PC-3 (cell line): ENCODE results near the gene TMEM196. TPM values are rescaled to one million over a fixed set of nuclear protein-coding genes. Genes with fewer than 3 reads are reported as not detected.
"Not testable (repeated sequence)": the region's sequence is repeated elsewhere in the genome, so short reads cannot be mapped to it uniquely, and the experiment has no call there.

Source experiments
- ATAC-seq: fragments of 200-7000 bp; cut with Tn5 transposase; 2 replicates; pipeline ENCODE4 v1.9.1; 2020; ENCODE audit warnings: mild to moderate bottlenecking, moderate library complexity
- BruUV-seq: library from RNA; stranded (reverse); fragments of 400-500 nt; replicated peaks from 2 replicates; lab custom pipeline; 2021; lab: Mats Ljungman, UMichigan
- CTCF ChIA-PET: fragments of 300-600 bp; sonication (Branson Sonifier 250); formaldehyde crosslinking; loops from one replicate; lab custom pipeline; 2022; ENCODE audit warnings: antibody characterized with exemption; lab: Charles Lee
- POLR2A ChIA-PET: fragments of 300-600 bp; sonication (Branson Sonifier 250); formaldehyde crosslinking; loops from one replicate; lab custom pipeline; 2022; ENCODE audit warnings: antibody characterized with exemption; ENCODE audit not compliant: unreplicated experiment; lab: Charles Lee
- DNase-seq: peaks from one replicate; pipeline ENCODE4 v3.0.0-alpha.2; 2015
- H2AFZ ChIP-seq: fragments of 300-600 bp; sonication (generic); 2 replicates; pipeline ENCODE4 v1.6.0; 2016; ENCODE audit warnings: antibody characterized with exemption, low read length
- H3F3A ChIP-seq: fragments of 300-600 bp; sonication (generic); one replicate; pipeline ENCODE4 v1.6.0; 2017; ENCODE audit warnings: antibody characterized with exemption, low read length, control low read depth, mild to moderate bottlenecking; ENCODE audit not compliant: unreplicated experiment
- H3K27ac ChIP-seq: fragments of 300-600 bp; sonication (generic); 2 replicates; pipeline ENCODE4 v1.5.1; 2016; ENCODE audit warnings: mild to moderate bottlenecking, low read length
- H3K27me3 ChIP-seq: fragments of 300-600 bp; sonication (generic); 2 replicates; pipeline ENCODE4 v1.6.1; 2016; ENCODE audit warnings: low read length, mixed read lengths
- H3K36me3 ChIP-seq: fragments of 300-600 bp; sonication (generic); 2 replicates; pipeline ENCODE4 v1.6.1; 2016; ENCODE audit warnings: low read depth, mixed run types, low read length, mixed read lengths
- H3K4me1 ChIP-seq: fragments of 300-600 bp; sonication (generic); 2 replicates; pipeline ENCODE4 v1.5.1; 2016; ENCODE audit warnings: low read length; ENCODE audit not compliant: insufficient read depth
- H3K4me2 ChIP-seq: fragments of 300-600 bp; sonication (generic); 2 replicates; pipeline ENCODE4 v1.6.0; 2016; ENCODE audit warnings: low read length
- H3K4me3 ChIP-seq: fragments of 300-600 bp; sonication (generic); 2 replicates; pipeline ENCODE4 v1.5.1; 2016; ENCODE audit warnings: mild to moderate bottlenecking, low read length, mixed read lengths
- H3K79me2 ChIP-seq: fragments of 300-600 bp; sonication (generic); 2 replicates; pipeline ENCODE4 v1.6.1; 2017; ENCODE audit warnings: low read length, mixed read lengths
- H3K9ac ChIP-seq: fragments of 300-600 bp; sonication (generic); 2 replicates; pipeline ENCODE4 v1.6.0; 2016; ENCODE audit warnings: mild to moderate bottlenecking, low read length
- H3K9me2 ChIP-seq: fragments of 300-600 bp; sonication (generic); replicated peaks from 2 replicates; pipeline ENCODE4 v1.6.1; 2016; ENCODE audit warnings: mixed run types, low read length, mixed read lengths
- H3K9me3 ChIP-seq: fragments of 300-600 bp; sonication (generic); 2 replicates; pipeline ENCODE4 v1.6.1; 2016; ENCODE audit warnings: low read length, mixed read lengths
- H4K20me1 ChIP-seq: fragments of 300-600 bp; sonication (generic); 2 replicates; pipeline ENCODE4 v1.6.1; 2016; ENCODE audit warnings: low read length, mixed read lengths
- CTCF ChIP-seq: fragments of 300-600 bp; sonication (generic); conservative IDR thresholded peaks from 2 replicates; pipeline ENCODE4 v1.5.1; 2017; ENCODE audit warnings: antibody characterized with exemption, low read depth, mild to moderate bottlenecking, low read length
- EZH2 ChIP-seq: fragments of 300-600 bp; sonication (generic); IDR thresholded peaks from one replicate; pipeline ENCODE4 v1.6.1; 2017; ENCODE audit warnings: antibody characterized with exemption, mild to moderate bottlenecking, low read length; ENCODE audit not compliant: unreplicated experiment
- EZH2phosphoT487 ChIP-seq: fragments of 300-600 bp; sonication (generic); IDR thresholded peaks from 2 replicates; pipeline ENCODE4 v1.6.1; 2018; ENCODE audit warnings: mild to moderate bottlenecking, antibody characterized with exemption, low read length, borderline replicate concordance
- intact Hi-C: fragments of 100-400 bp; cut with micrococcal nuclease; formaldehyde crosslinking; loops from 2 replicates; pipeline ENCODE4 v1.9.0; 2023
- total RNA-seq: library from RNA; depleted of rRNA; stranded (reverse); fragments of >200 nt; gene quantifications from 2 replicates; pipeline ENCODE4 v1.2.3, GENCODE V29; 2014

The TMEM196 gene
- total RNA-seq, 1 experiment from 2014 or later: not detected

GRCh38 chr7:19692111-19692828 lies 81.1 kb downstream of the TMEM196 start:
- Histone ChIP-seq H3K9me3 (no peaks in the 10 kb centered on the region), H3K9me2 (no peaks in the 10 kb centered on the region), H3K79me2 (no peaks in the 10 kb centered on the region), H3K36me3 (peaks cover under 1% of the 10 kb centered on the region; the same call in 1 of the 2 replicates), H2AFZ (no peak overlapping the region), H3F3A (no peaks in the 10 kb centered on the region), H3K4me1 (no peaks in the 10 kb centered on the region), H4K20me1 (no peaks in the 10 kb centered on the region), H3K27ac (no peak overlapping the region), H3K9ac (no peak overlapping the region), H3K4me3 (no peak overlapping the region), H3K27me3 (no peaks in the 10 kb centered on the region), H3K4me2 (no peak overlapping the region)
- ATAC-seq (no peak), DNase-seq (no peak)
- ChIA-PET POLR2A (no interaction called here), CTCF (no interaction called here)
- BruUV-seq: no TSS peak
- TF ChIP-seq EZH2: no peak
- TF ChIP-seq EZH2phosphoT487: no peak
- intact Hi-C loops: no loop called here

GRCh38 chr7:19690736-19691135 lies 82.7 kb downstream of the TMEM196 start:
- H3K36me3 ChIP-seq: no peaks in the 10 kb centered on the region
- no peak overlapping the region for H3K4me2 ChIP-seq
- no peaks in the 10 kb centered on the region for H3K9me3 ChIP-seq
- no peaks in the 10 kb centered on the region for H3K79me2 ChIP-seq
- ATAC-seq (no peak), DNase-seq (no peak)
- no peak overlapping the region for H3K4me3 ChIP-seq
- no peak overlapping the region for H2AFZ ChIP-seq
- CTCF ChIA-PET: no interaction called here
- H3K27ac ChIP-seq: no peak overlapping the region
- POLR2A ChIA-PET: no interaction called here
- BruUV-seq: no TSS peak
- H3K27me3 ChIP-seq: no peaks in the 10 kb centered on the region
- no peaks in the 10 kb centered on the region for H3K9me2 ChIP-seq
- no peak overlapping the region for H3K9ac ChIP-seq
- TF ChIP-seq EZH2 (no peak), EZH2phosphoT487 (no peak), CTCF (no peak)
- intact Hi-C loops: no loop called here
- H3K4me1 ChIP-seq: no peaks in the 10 kb centered on the region
- no peaks in the 10 kb centered on the region for H4K20me1 ChIP-seq
- H3F3A ChIP-seq: no peaks in the 10 kb centered on the region

GRCh38 chr7:19689130-19689529 lies 84.3 kb downstream of the TMEM196 start:
- POLR2A ChIA-PET, H3F3A ChIP-seq, H3K4me3 ChIP-seq, H3K79me2 ChIP-seq, H3K27ac ChIP-seq, H2AFZ ChIP-seq, ATAC-seq, H3K4me2 ChIP-seq, H4K20me1 ChIP-seq, H3K9me2 ChIP-seq, H3K4me1 ChIP-seq, H3K36me3 ChIP-seq, H3K27me3 ChIP-seq, BruUV-seq, intact Hi-C loops, CTCF ChIA-PET, DNase-seq, H3K9ac ChIP-seq, H3K9me3 ChIP-seq: not testable (repeated sequence)
